Activated CD4-positive, alpha-beta T cell treated with anti-CD3 and anti-CD28 coated beads, Interleukin-2, amount 10 ng/mL, durations not matched to agents 7 days and 5 days (primary cell): Measurements from ENCODE around the gene NOTCH2NLA. TPM values are rescaled to one million over a fixed set of nuclear protein-coding genes. Genes with fewer than 3 reads are reported as not detected.
A peak's percentile ranks its signal among the peaks of the same experiment; 100 is the strongest.
"Not testable (repeated sequence)": the region's sequence is repeated elsewhere in the genome, so short reads cannot be mapped to it uniquely, and the experiment has no call there.

Experiments used
- CTCF ChIA-PET: fragments of 350-600 bp; sonication (Branson Sonifier 250); formaldehyde crosslinking; loops from one replicate; lab custom pipeline; 2021; ENCODE audit warnings: antibody characterized with exemption; lab: Charles Lee
- POLR2A ChIA-PET: fragments of 350-600 bp; sonication (Branson Sonifier 250); formaldehyde crosslinking; loops from one replicate; lab custom pipeline; 2021; ENCODE audit warnings: antibody characterized with exemption; lab: Charles Lee
- DNase-seq: peaks from one replicate; pipeline ENCODE4 v3.0.0-alpha.2; 2020
- H3K27ac Mint-ChIP-seq: one replicate; pipeline ENCODE4 v1.8.0; 2021; ENCODE audit warnings: mild to moderate bottlenecking, moderate library complexity, mixed read lengths
- H3K27me3 Mint-ChIP-seq: one replicate; pipeline ENCODE4 v1.8.0; 2021; ENCODE audit warnings: mixed read lengths
- H3K36me3 Mint-ChIP-seq: one replicate; pipeline ENCODE4 v1.8.0; 2021; ENCODE audit warnings: low read depth, mixed read lengths
- H3K4me1 Mint-ChIP-seq: one replicate; pipeline ENCODE4 v1.8.0; 2021; ENCODE audit warnings: mixed read lengths
- H3K4me3 Mint-ChIP-seq: one replicate; pipeline ENCODE4 v1.8.0; 2021; ENCODE audit warnings: mild to moderate bottlenecking, moderate library complexity, mixed read lengths
- H3K9me3 Mint-ChIP-seq: one replicate; pipeline ENCODE4 v1.8.0; 2021; ENCODE audit warnings: mixed read lengths
- total RNA-seq, 2 experiments: library from RNA; stranded (reverse); gene quantifications; one replicate each; pipeline ENCODE4 v1.2.3, GENCODE V29; 2021

NOTCH2NLA gene
- total RNA-seq, 2 experiments from 2014 or later = 31.3 to 35.4 TPM

- H3K36me3 Mint-ChIP-seq, POLR2A ChIA-PET, DNase-seq, H3K4me1 Mint-ChIP-seq, H3K9me3 Mint-ChIP-seq, H3K27ac Mint-ChIP-seq, CTCF ChIA-PET, H3K4me3 Mint-ChIP-seq, H3K27me3 Mint-ChIP-seq: not testable (repeated sequence)
Measured at GRCh38 chr1:146253249-146253855, 24.5 kb upstream of the NOTCH2NLA start.

GRCh38 chr1:146251523-146251922 is 22.7 kb upstream of the NOTCH2NLA start:
- H3K4me3 Mint-ChIP-seq, H3K27ac Mint-ChIP-seq, H3K36me3 Mint-ChIP-seq, CTCF ChIA-PET, DNase-seq, POLR2A ChIA-PET, H3K27me3 Mint-ChIP-seq, H3K9me3 Mint-ChIP-seq, H3K4me1 Mint-ChIP-seq: not testable (repeated sequence)

GRCh38 chr1:146248643-146249042 is 19.8 kb upstream of the NOTCH2NLA start:
- H3K36me3 Mint-ChIP-seq, DNase-seq, H3K27me3 Mint-ChIP-seq, H3K4me3 Mint-ChIP-seq, H3K9me3 Mint-ChIP-seq, H3K4me1 Mint-ChIP-seq, H3K27ac Mint-ChIP-seq, CTCF ChIA-PET, POLR2A ChIA-PET: not testable (repeated sequence)

- H3K4me3 Mint-ChIP-seq, DNase-seq, CTCF ChIA-PET, POLR2A ChIA-PET, H3K27me3 Mint-ChIP-seq, H3K36me3 Mint-ChIP-seq, H3K9me3 Mint-ChIP-seq, H3K27ac Mint-ChIP-seq, H3K4me1 Mint-ChIP-seq: not testable (repeated sequence)
Measured at GRCh38 chr1:146236626-146237025, 7.8 kb upstream of the NOTCH2NLA start.

- CTCF ChIA-PET, POLR2A ChIA-PET, H3K27ac Mint-ChIP-seq, H3K4me1 Mint-ChIP-seq, H3K36me3 Mint-ChIP-seq, DNase-seq, H3K4me3 Mint-ChIP-seq, H3K9me3 Mint-ChIP-seq, H3K27me3 Mint-ChIP-seq: not testable (repeated sequence)
Measured at GRCh38 chr1:146236026-146236601, 7.3 kb upstream of the NOTCH2NLA start.

- H3K4me1 Mint-ChIP-seq, H3K27ac Mint-ChIP-seq, H3K27me3 Mint-ChIP-seq, H3K9me3 Mint-ChIP-seq, H3K36me3 Mint-ChIP-seq, POLR2A ChIA-PET, CTCF ChIA-PET: not testable (repeated sequence)
- H3K4me3 Mint-ChIP-seq = peak overlapping the region; percentile 60
- DNase-seq = peak; percentile 7
Measured at GRCh38 chr1:146228144-146228682, 608 bp downstream of the NOTCH2NLA start.

GRCh38 chr1:146174531-146174930 is 54.3 kb downstream of the NOTCH2NLA start:
- DNase-seq, H3K4me3 Mint-ChIP-seq, H3K4me1 Mint-ChIP-seq, POLR2A ChIA-PET, H3K27ac Mint-ChIP-seq, H3K36me3 Mint-ChIP-seq, CTCF ChIA-PET, H3K9me3 Mint-ChIP-seq, H3K27me3 Mint-ChIP-seq: not testable (repeated sequence)

- DNase-seq, POLR2A ChIA-PET, H3K27me3 Mint-ChIP-seq, H3K4me3 Mint-ChIP-seq, H3K9me3 Mint-ChIP-seq, H3K27ac Mint-ChIP-seq, H3K4me1 Mint-ChIP-seq, H3K36me3 Mint-ChIP-seq, CTCF ChIA-PET: not testable (repeated sequence)
Measured at GRCh38 chr1:146167740-146168139, 61.1 kb downstream of the NOTCH2NLA start.

- H3K27me3 Mint-ChIP-seq, DNase-seq, H3K27ac Mint-ChIP-seq, H3K4me3 Mint-ChIP-seq, POLR2A ChIA-PET, H3K9me3 Mint-ChIP-seq, H3K4me1 Mint-ChIP-seq, CTCF ChIA-PET, H3K36me3 Mint-ChIP-seq: not testable (repeated sequence)
Measured at GRCh38 chr1:146167273-146167672, 61.5 kb downstream of the NOTCH2NLA start.

- H3K27ac Mint-ChIP-seq, H3K4me3 Mint-ChIP-seq, POLR2A ChIA-PET, H3K9me3 Mint-ChIP-seq, CTCF ChIA-PET, H3K4me1 Mint-ChIP-seq, H3K27me3 Mint-ChIP-seq, H3K36me3 Mint-ChIP-seq: not testable (repeated sequence)
- DNase-seq = peak; percentile 5
Measured at GRCh38 chr1:146144465-146144864, 84.4 kb downstream of the NOTCH2NLA start, which contains the start of gene NBPF10. NBPF10 (minus strand) TSS chr1:146144804; CDS start chr1:146144769, 35 bp downstream.

Other genes with a start within 250 kb of the NOTCH2NLA start
- 100 to 1,000 TPM; 240 to 262 TPM for gene TXNIP, start 232.4 kb downstream of the NOTCH2NLA start, total RNA-seq
- not detected for gene HJV, start 207.3 kb downstream of the NOTCH2NLA start, total RNA-seq
- gene NBPF10, start 84.2 kb downstream of the NOTCH2NLA start, total RNA-seq = 1 to 10 TPM; 2.7 to 2.8 TPM